ENCODE measurements around the gene CENPU. TPM values are rescaled to one million over a fixed set of nuclear protein-coding genes. Genes with fewer than 3 reads are reported as not detected.
A peak's percentile ranks its signal among the peaks of the same experiment; 100 is the strongest.

The CENPU gene
- total and polyA plus RNA-seq, 7 experiments from 2014 or later = 1.1 to 43.8 (median 2.8) TPM

- Histone ChIP-seq H3K27me3 (ENCODE audit: control insufficient read depth in 2 of 2, insufficient read depth in 2 of 2, low read length in 2 of 2) (no peaks in the 10 kb centered on the region), H3K36me3 (ENCODE audit: control insufficient read depth in 2 of 3, insufficient read depth in 3 of 3, low read length in 3 of 3) (peaks cover 0 to 20% (median 14%) of the 10 kb centered on the region in 3 experiments), H3K27ac (ENCODE audit: low read depth, low read length) (no peak overlapping the region), H3K4me3 (ENCODE audit: low read length) (no peak overlapping the region), H3K9me3 (ENCODE audit: control insufficient read depth in 2 of 3, low read length in 3 of 3) (no peaks in the 10 kb centered on the region), H3K4me1 (ENCODE audit: control insufficient read depth in 2 of 2, insufficient read depth in 2 of 2, low read length in 2 of 2) (peaks cover 5 to 14% of the 10 kb centered on the region in 2 donors)
- Mint-ChIP-seq H3K9me3 (no peaks in the 10 kb centered on the region), H3K4me3 (no peak overlapping the region), H3K27me3 (no peaks in the 10 kb centered on the region), H3K36me3 (peaks cover 7 to 51% (median 45%) of the 10 kb centered on the region in 5 donors), H3K27ac (peak overlapping the region in 8 of 9 donors; percentile 12 to 87 (median 40)), H3K4me1 (peaks cover 0 to 23% (median 20%) of the 10 kb centered on the region in 7 donors)
- CTCF ChIA-PET = no interaction called here
- ATAC-seq = no peak
- no peak for DNase-seq
- POLR2A ChIA-PET = interaction anchor here (1.5 kb wide), 1 partner anchor 31 kb away, joined by 5 read pairs; the partner anchor contains the start of gene CENPU
- intact Hi-C loops (cut with micrococcal nuclease) = no loop called here
Measured at GRCh38 chr4:184764601-184765000, 30.7 kb upstream of the CENPU start.

GRCh38 chr4:184763150-184763780 lies 29.4 kb upstream of the CENPU start:
- intact Hi-C loops (cut with micrococcal nuclease) = no loop called here
- Histone ChIP-seq H3K27ac (ENCODE audit: low read depth, low read length) (no peak overlapping the region), H3K27me3 (ENCODE audit: control insufficient read depth in 2 of 2, insufficient read depth in 2 of 2, low read length in 2 of 2) (no peaks in the 10 kb centered on the region), H3K4me3 (ENCODE audit: low read length) (no peak overlapping the region), H3K36me3 (ENCODE audit: control insufficient read depth in 2 of 3, insufficient read depth in 3 of 3, low read length in 3 of 3) (peaks cover 0 to 20% (median 14%) of the 10 kb centered on the region in 3 experiments), H3K4me1 (ENCODE audit: control insufficient read depth in 2 of 2, insufficient read depth in 2 of 2, low read length in 2 of 2) (peaks cover 5 to 14% of the 10 kb centered on the region in 2 donors), H3K9me3 (ENCODE audit: control insufficient read depth in 2 of 3, low read length in 3 of 3) (no peaks in the 10 kb centered on the region)
- Mint-ChIP-seq H3K27ac (peak overlapping the region; percentile 3 to 87 (median 83)), H3K4me1 (peaks cover 0 to 23% (median 20%) of the 10 kb centered on the region in 7 donors), H3K9me3 (peaks cover 0 to 2% (median 0%) of the 10 kb centered on the region in 11 donors), H3K36me3 (peaks cover 7 to 56% (median 47%) of the 10 kb centered on the region in 5 donors), H3K27me3 (no peaks in the 10 kb centered on the region), H3K4me3 (peak overlapping the region in 9 of 10 donors; percentile 1 to 62 (median 29))
- DNase-seq (peak in 5 of 9 donors; percentile 16 to 43 (median 28)), ATAC-seq (no peak)
- ChIA-PET CTCF (interaction anchor here (0.5 to 2.2 kb wide), 2 partner anchors 17 to 480 kb away, joined by 3 to 10 read pairs; no protein-coding TSS in a partner anchor), POLR2A (interaction anchor here (0.6 to 1.5 kb wide), 4 partner anchors 19 to 289 kb away, joined by 3 to 5 read pairs (median 4); partner anchors contain the start of genes CENPU and IRF2)

GRCh38 chr4:184762100-184762499 lies 28.2 kb upstream of the CENPU start:
- no peaks in the 10 kb centered on the region for H3K27me3 Mint-ChIP-seq
- DNase-seq (peak in 8 of 9 donors; percentile 38 to 84 (median 75)), ATAC-seq (peak; percentile 96)
- H3K27ac Mint-ChIP-seq = peak overlapping the region; percentile 83 to 94 (median 87)
- peak overlapping the region; percentile 6 to 78 (median 66) for H3K4me3 Mint-ChIP-seq
- H3K4me3 ChIP-seq (ENCODE audit: low read length) = no peak overlapping the region
- peaks cover 3 to 47% (median 37%) of the 10 kb centered on the region in 5 donors for H3K36me3 Mint-ChIP-seq
- no peaks in the 10 kb centered on the region for H3K27me3 ChIP-seq (ENCODE audit: control insufficient read depth in 2 of 2, insufficient read depth in 2 of 2, low read length in 2 of 2)
- peaks cover 5 to 14% of the 10 kb centered on the region in 2 donors for H3K4me1 ChIP-seq (ENCODE audit: control insufficient read depth in 2 of 2, insufficient read depth in 2 of 2, low read length in 2 of 2)
- CTCF ChIA-PET = interaction anchor here (0.6 to 2.2 kb wide), 3 partner anchors 9 to 1236 kb away, joined by 3 to 10 read pairs (median 5); no protein-coding TSS in a partner anchor
- H3K9me3 ChIP-seq (ENCODE audit: control insufficient read depth in 2 of 3, low read length in 3 of 3) = no peaks in the 10 kb centered on the region
- peaks cover 0 to 2% (median 0%) of the 10 kb centered on the region in 11 donors for H3K9me3 Mint-ChIP-seq
- H3K36me3 ChIP-seq (ENCODE audit: control insufficient read depth in 2 of 3, insufficient read depth in 3 of 3, low read length in 3 of 3) = peaks cover 0 to 18% (median 5%) of the 10 kb centered on the region in 3 experiments
- H3K4me1 Mint-ChIP-seq = peaks cover 0 to 23% (median 20%) of the 10 kb centered on the region in 7 donors
- H3K27ac ChIP-seq (ENCODE audit: low read depth, low read length) = peak overlapping the region; percentile 36
- intact Hi-C loops (cut with micrococcal nuclease) = loop anchor here (1.0 kb wide), 7 partner anchors 16 to 494 kb away; partner anchors contain the start of genes CASP3 (in 2 of the 2), IRF2 (in 2 of the 2), PRIMPOL (in 2 of the 2) and CENPU (in 1 of the 2)
- POLR2A ChIA-PET = interaction anchor here (0.7 to 1.4 kb wide), 2 partner anchors 112 to 288 kb away, joined by 4 read pairs; partner anchors contain the start of genes CASP3, IRF2 and PRIMPOL

- Mint-ChIP-seq H3K36me3 (peaks cover 3 to 47% (median 31%) of the 10 kb centered on the region in 5 donors), H3K4me1 (peaks cover 0 to 23% (median 20%) of the 10 kb centered on the region in 7 donors), H3K9me3 (peaks cover 0 to 2% (median 0%) of the 10 kb centered on the region in 11 donors), H3K4me3 (no peak overlapping the region), H3K27ac (peak overlapping the region in 5 of 9 donors; percentile 8 to 83 (median 53)), H3K27me3 (no peaks in the 10 kb centered on the region)
- intact Hi-C loops (cut with micrococcal nuclease) = no loop called here
- ChIA-PET CTCF (no interaction called here), POLR2A (no interaction called here)
- Histone ChIP-seq H3K36me3 (ENCODE audit: control insufficient read depth in 2 of 3, insufficient read depth in 3 of 3, low read length in 3 of 3) (peaks cover 0 to 13% (median 0%) of the 10 kb centered on the region in 3 experiments), H3K4me1 (ENCODE audit: control insufficient read depth in 2 of 2, insufficient read depth in 2 of 2, low read length in 2 of 2) (peaks cover 5 to 14% of the 10 kb centered on the region in 2 donors), H3K27me3 (ENCODE audit: control insufficient read depth in 2 of 2, insufficient read depth in 2 of 2, low read length in 2 of 2) (no peaks in the 10 kb centered on the region), H3K9me3 (ENCODE audit: control insufficient read depth in 2 of 3, low read length in 3 of 3) (no peaks in the 10 kb centered on the region), H3K27ac (ENCODE audit: low read depth, low read length) (no peak overlapping the region), H3K4me3 (ENCODE audit: low read length) (no peak overlapping the region)
- ATAC-seq (no peak), DNase-seq (no peak)
Measured at GRCh38 chr4:184760681-184761080, 26.8 kb upstream of the CENPU start.

- H3K27me3 Mint-ChIP-seq = no peaks in the 10 kb centered on the region
- intact Hi-C loops (cut with micrococcal nuclease) = no loop called here
- no peak overlapping the region for H3K27ac ChIP-seq (ENCODE audit: low read depth, low read length)
- H3K4me3 ChIP-seq (ENCODE audit: low read length) = no peak overlapping the region
- H3K4me1 ChIP-seq (ENCODE audit: control insufficient read depth in 2 of 2, insufficient read depth in 2 of 2, low read length in 2 of 2) = peaks cover 5 to 7% of the 10 kb centered on the region in 2 donors
- ChIA-PET CTCF (interaction anchor here (0.6 kb wide), 1 partner anchor 491 kb away, joined by 4 read pairs; no protein-coding TSS in a partner anchor), POLR2A (interaction anchor here (0.7 kb wide), 1 partner anchor 489 kb away, joined by 3 read pairs; no protein-coding TSS in a partner anchor)
- H3K36me3 Mint-ChIP-seq = peaks cover 3 to 46% (median 30%) of the 10 kb centered on the region in 5 donors
- H3K27ac Mint-ChIP-seq = peak overlapping the region in 1 of 9 donors; percentile 16
- peaks cover 0 to 12% (median 0%) of the 10 kb centered on the region in 3 experiments for H3K36me3 ChIP-seq (ENCODE audit: control insufficient read depth in 2 of 3, insufficient read depth in 3 of 3, low read length in 3 of 3)
- H3K9me3 ChIP-seq (ENCODE audit: control insufficient read depth in 2 of 3, low read length in 3 of 3) = no peaks in the 10 kb centered on the region
- ATAC-seq (no peak), DNase-seq (no peak)
- H3K27me3 ChIP-seq (ENCODE audit: control insufficient read depth in 2 of 2, insufficient read depth in 2 of 2, low read length in 2 of 2) = no peaks in the 10 kb centered on the region
- H3K4me1 Mint-ChIP-seq = peaks cover 0 to 14% (median 11%) of the 10 kb centered on the region in 7 donors
- H3K4me3 Mint-ChIP-seq = no peak overlapping the region
- peaks cover 0 to 2% (median 0%) of the 10 kb centered on the region in 11 donors for H3K9me3 Mint-ChIP-seq
Measured at GRCh38 chr4:184757810-184758209, 23.9 kb upstream of the CENPU start.

- Histone ChIP-seq H3K9me3 (ENCODE audit: control insufficient read depth in 2 of 3, low read length in 3 of 3) (no peaks in the 10 kb centered on the region), H3K4me1 (ENCODE audit: control insufficient read depth in 2 of 2, insufficient read depth in 2 of 2, low read length in 2 of 2) (peaks cover 0 to 2% of the 10 kb centered on the region in 2 donors), H3K27me3 (ENCODE audit: control insufficient read depth in 2 of 2, insufficient read depth in 2 of 2, low read length in 2 of 2) (no peaks in the 10 kb centered on the region), H3K27ac (ENCODE audit: low read depth, low read length) (no peak overlapping the region), H3K36me3 (ENCODE audit: control insufficient read depth in 2 of 3, insufficient read depth in 3 of 3, low read length in 3 of 3) (peaks cover 0 to 12% (median 0%) of the 10 kb centered on the region in 3 experiments), H3K4me3 (ENCODE audit: low read length) (no peak overlapping the region)
- POLR2A ChIA-PET = no interaction called here
- peaks cover 3 to 50% (median 29%) of the 10 kb centered on the region in 5 donors for H3K36me3 Mint-ChIP-seq
- H3K9me3 Mint-ChIP-seq = peaks cover 0 to 2% (median 0%) of the 10 kb centered on the region in 11 donors
- intact Hi-C loops (cut with micrococcal nuclease) = no loop called here
- no peak overlapping the region for H3K27ac Mint-ChIP-seq
- CTCF ChIA-PET = interaction anchor here (0.6 kb wide), 1 partner anchor 169 kb away, joined by 3 read pairs; no protein-coding TSS in a partner anchor
- peaks cover 0 to 4% (median under 1%) of the 10 kb centered on the region in 7 donors for H3K4me1 Mint-ChIP-seq
- H3K4me3 Mint-ChIP-seq = no peak overlapping the region
- no peak for DNase-seq
- H3K27me3 Mint-ChIP-seq = no peaks in the 10 kb centered on the region
- ATAC-seq = no peak
Measured at GRCh38 chr4:184756399-184756798, 22.5 kb upstream of the CENPU start.

Measured in naive thymus-derived CD4-positive, alpha-beta T cell (primary cell).